T-helper 1 cell (primary cell): ENCODE results near the gene INPP5A.

ENCODE experiments used
- DNase-seq, 5 donors: peaks; one replicate each; pipeline ENCODE4 v3.0.0-alpha.2; 2012 to 2020

Gene INPP5A

DNA sequence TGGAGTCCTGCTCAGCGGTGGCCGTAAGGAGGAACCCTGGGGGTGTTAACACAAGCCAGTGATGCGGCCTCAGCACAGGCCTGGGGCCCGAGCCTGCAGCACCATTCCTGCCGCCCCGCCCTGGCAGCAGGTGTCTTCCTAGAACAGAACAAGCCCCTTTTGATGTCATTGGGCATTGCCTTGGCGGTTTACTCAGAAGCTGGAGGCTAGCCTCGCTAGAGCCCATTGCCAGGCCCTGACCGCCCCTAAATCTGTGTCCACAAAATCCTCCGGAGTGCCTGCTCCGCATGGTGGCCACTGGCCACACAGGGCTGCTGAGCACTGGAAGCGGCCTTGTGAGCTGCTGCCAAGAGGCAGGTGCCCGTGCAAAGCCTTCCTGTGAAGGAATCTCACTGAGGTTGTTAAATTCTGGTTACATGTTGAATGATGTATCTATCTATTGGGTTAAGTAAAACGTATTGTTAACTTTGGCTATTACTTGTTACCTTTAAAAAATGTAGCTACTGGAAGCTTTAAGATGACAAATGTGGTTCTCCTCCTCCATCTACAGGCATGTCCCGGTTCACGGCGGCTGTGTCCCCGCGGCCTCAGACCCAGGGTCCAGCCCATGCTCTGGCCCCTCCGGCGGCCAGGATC lies 1.2 kb upstream of the INPP5A start:
- no peak for DNase-seq

DNA sequence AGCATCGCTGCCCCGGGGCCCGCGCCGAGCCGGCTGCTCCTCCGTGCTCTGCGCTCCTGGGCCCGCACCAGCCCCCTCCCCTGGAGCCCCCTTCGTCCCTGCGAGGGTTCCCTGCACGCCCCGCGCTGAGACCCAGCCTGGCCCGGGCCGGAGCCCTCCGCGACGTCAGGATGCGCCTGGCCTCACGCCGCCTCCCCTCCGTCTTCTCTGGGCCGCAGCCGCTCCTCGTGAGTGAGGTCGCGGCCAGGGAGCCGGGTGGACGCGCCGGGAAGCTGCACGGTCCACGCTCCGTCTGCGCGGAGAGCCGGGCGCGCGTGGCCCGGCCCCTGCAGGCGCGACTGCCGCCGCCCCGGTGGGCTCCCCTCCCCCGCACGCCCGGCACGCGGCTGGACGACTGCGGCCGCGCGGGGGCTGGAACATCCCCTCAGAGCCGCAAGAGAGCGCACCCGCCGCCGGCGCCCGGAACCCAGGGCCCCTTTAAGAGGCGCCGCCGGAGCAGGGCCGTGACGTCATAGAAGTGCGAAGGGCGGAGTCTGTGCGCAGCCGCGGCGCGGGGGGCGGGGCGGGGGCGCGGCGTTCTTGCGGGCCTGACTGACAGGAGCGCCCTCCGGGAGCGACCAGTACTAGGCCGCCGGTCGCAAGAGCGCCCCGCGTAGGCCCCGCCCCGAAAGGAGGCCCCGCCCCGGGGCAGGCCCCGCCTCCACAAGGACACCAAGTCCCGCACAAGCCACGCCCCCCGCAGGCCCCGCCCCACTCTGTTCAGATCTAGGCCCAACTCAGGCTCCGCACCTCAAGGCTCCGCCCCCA lies 507 bp upstream of the INPP5A start:
- peak; percentile 100 for DNase-seq

DNA sequence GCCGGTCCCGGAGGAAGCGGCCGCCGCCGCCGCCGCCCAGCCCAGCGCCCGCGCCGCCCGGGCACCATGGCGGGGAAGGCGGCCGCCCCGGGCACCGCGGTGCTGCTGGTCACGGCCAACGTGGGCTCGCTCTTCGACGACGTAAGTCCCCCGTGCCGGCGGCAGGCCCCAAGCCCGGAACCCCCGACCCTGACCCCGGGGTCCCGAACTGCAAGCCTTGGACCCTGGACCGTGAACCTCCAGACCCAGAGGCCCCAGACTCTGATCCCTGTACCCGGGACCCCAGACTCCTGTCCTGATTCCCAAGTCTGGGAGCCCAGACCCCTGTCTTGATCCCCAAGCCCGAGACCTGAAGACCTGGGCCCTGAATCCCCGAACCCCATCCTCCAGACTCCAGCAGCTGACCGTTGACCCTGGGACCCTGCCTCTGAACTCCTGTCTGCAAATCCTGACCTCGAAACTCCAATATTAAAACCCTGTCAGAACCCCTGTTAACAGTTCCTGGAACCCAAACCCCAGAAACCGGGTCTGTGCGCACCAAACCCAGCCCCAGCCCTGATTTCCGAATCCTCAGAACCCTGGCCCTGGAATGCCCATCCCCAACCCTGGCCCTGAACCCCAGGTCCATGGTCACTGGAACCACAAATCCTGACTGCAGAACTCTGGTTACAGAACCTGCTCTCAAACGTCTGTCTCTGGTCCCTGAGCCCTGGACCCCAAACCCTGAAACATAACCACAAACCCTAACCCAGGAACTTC lies 623 bp downstream of the INPP5A start:
- no peak for DNase-seq

DNA sequence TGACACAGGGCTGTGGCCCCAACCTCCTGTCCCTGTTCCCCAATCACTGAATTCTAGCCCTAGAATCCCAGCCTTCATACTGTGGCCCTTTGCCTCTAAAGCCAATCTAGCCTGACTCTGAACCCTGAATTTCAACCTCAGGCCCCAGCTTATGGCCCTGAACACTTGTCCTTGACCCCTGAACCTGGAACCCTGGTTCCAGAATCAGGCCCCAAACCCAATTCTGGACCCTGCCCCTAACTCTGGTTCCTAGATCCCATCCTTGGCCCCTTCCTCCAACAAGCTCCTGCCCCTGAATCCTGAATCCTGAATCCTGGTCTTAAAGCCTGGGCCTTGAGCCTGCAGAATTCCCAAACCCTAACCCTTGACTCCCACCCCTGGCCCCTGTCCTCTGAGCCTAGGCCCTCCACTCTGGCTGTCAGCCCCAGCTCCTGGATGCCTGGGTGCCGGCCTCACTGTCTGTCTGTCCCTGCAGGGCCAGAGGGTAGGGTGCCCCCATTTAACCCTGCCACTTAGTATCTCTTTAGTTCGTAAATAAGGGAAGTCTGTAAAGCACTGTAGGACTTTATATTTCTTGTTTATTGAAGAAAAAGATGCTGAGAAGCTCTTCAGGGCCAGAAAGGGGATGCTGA lies 1.3 kb downstream of the INPP5A start:
- no peak for DNase-seq

DNA sequence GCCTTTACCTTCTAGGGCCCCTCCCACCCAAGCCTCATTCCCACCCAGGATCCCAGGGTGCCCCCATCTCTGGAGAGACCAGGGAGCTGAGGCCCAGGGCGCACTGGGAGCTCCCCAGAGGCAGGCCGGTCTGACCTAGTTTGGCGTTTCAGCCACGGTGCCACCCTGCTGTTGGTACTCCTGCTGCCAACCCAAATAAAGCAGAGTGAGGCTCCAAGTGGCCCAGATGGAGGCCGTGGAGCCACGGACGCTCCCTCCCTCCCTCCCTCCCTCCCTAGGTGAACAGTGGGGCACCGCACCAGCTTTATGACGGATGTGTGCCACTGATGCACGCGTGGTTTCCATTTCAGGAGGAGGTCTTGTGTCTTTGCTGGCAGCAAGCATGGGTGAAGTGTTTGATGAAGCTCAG lies 1.8 kb downstream of the INPP5A start:
- DNase-seq, result peak in 3 of 5 donors; percentile 24 to 61 (median 33)

DNA sequence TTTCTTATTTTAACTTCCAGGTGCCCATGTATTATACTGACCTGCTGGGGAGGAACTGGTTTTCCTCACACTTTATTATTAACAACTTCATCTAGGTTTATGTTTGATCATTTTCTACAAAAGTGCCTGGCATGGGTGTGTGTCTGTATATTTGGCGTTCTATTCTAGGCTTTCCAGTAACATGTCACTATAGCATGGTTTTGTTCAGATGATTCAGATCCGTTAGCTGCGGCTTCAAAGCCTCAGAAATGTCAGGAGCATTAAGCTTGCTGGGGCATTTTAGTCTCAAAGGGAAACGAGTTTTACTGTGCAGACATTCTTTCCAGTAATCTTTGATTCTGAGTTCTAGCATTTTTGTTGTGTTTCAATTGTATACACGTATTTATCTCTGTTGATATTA lies 2.3 kb downstream of the INPP5A start:
- peak in 1 of 5 donors; percentile 62 for DNase-seq

DNA sequence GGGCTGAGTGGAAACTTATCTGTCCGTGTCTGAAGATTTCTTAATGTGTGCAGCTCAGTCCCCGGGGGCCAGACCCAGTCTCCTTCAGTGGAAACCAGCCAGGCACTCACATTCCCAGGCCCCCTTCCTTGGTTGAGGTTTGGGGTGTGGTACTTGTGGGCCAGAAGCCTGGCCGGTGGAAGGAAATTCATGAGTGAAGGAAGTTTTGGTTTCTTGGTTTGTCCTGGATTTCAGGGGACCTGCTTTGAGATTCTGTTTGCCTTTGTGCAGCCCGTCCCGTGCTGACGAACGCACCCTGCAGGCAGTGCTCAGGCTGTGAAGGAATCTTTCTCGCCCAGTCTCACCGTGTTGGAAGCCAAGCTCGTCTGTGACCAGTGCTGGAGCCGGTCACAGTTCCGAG lies 2.9 kb downstream of the INPP5A start:
- no peak for DNase-seq

DNA sequence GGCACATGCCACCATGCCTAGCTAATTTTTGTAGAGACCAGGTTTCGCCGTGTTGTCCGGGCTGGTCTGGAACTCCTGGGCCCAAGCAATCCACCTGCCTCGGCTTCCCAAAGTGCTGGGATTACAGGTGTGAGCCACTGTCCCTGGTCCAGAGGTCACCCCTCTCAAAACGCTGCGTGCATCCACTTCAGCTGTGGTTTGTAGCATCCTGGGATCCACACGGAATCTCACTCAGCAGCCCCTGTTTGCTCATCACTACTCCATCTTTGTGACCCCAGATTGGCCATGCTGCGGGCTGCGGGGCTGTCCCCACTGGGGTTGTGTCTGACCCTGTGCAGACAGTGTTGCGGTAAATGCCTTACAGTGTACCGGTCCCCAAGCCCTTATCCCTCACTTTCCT lies 3.5 kb downstream of the INPP5A start:
- no peak for DNase-seq

DNA sequence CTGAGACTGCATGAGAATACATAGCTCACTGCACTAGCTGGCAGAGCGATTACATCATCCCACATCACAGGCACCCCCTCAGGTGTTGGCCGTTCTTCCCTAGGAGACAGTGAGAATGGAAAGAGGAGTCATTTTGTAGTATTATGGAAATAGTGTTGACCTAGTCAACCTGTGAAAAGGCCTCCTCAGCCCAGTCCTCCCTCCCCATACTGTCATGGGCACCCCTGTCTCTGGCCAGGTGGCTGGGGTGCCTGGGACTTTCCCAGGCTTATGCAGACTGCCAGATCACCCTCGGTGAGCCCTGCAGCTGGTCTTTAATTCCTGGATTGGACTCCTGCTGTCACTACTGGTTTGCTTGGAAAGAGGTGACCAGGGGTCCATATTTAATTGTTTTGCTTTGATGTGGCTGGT lies 4.0 kb downstream of the INPP5A start:
- DNase-seq, result no peak

DNA sequence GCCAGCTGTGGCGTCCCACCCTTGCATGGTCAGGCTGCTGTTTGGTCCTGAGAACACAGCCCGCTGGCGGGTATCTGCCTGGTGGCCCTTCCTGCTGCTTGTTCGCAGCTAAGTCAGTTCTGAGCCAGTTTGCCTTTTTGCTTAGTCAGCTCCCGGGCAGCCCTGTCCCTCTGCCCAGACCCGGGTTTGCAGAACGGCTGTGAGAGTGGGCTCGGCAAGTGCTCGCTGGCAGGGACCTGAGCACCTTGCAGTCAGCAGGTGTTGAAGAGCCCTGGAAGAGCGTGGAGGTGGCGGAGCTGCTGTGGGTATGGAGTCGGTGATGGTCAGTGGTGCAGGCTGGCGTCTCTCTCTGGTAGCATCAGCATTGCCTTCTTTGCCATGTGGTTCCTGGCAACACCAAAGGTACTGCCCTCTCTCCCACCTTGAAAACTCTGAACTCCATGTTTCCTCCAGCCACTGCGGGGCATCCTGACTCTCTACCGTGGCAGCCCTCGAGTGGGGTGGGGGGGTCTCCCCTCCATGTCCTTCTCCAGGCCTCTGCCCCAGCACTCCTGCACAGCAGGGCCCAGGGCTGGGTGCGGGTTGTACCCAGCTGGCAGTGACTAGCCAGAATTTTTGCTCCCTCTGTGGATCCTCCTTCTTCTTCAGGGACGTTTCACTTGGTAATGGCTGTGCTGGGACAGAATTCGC lies 4.6 kb downstream of the INPP5A start:
- DNase-seq, result no peak

DNA sequence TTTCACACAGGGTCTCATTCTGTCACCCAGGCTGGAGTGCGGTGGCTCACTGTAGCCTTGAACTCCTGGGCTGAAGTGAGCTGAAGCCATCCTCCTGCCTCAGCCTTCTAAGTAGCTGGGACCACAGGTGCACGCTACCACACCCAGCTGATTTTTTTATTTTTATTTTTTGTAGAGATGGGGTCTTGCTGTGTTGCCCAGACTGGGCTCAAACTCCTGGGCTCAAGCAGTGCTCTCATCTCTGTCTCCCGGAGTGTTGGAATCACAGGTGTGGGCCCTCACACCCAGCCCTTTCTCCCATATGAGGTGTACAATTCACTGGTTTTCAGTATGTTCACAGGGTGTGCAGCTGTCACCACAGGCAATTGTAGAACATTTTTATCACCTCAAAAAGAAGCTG lies 5.2 kb downstream of the INPP5A start:
- no peak for DNase-seq

DNA sequence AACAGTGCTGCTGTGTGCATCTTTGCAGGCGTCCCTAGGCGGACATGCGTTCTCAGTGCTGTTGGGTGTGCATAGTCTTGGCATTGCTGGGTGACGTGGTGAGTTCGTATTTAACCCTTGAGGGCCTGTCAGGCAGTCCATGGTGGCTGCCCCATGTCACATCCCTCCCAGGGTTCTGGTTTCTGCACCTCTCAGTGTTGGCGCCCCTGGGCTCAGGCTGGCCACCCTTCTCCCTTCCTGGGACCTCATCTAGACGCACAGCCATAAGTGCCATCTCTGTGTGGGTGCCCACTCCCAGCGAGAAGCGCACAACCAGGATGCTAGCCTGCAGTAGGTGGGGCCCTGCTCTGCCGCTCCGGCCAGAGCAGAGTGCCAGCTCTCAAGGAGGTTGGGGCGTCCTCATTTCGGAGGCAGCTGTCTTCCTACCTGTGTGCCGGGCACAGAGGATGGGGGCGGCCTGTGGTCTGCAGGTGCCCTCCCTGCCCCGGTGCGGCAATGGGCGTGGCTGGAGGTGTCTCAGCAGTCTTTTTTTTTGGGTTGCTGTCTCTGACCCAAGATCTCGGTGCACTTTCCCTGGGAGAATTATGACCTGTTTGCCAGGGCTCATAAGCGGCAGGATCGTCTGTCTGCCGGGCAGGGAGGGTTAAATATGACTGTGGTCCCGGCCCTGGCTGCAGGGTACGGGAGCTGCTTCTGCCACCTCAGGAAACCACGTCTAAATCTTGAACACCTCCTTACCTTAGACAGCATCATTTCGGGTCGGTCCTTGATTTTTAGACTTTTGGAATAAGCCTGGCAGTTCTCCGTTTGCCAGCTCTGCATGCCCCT lies 6.5 kb downstream of the INPP5A start:
- DNase-seq, result no peak

DNA sequence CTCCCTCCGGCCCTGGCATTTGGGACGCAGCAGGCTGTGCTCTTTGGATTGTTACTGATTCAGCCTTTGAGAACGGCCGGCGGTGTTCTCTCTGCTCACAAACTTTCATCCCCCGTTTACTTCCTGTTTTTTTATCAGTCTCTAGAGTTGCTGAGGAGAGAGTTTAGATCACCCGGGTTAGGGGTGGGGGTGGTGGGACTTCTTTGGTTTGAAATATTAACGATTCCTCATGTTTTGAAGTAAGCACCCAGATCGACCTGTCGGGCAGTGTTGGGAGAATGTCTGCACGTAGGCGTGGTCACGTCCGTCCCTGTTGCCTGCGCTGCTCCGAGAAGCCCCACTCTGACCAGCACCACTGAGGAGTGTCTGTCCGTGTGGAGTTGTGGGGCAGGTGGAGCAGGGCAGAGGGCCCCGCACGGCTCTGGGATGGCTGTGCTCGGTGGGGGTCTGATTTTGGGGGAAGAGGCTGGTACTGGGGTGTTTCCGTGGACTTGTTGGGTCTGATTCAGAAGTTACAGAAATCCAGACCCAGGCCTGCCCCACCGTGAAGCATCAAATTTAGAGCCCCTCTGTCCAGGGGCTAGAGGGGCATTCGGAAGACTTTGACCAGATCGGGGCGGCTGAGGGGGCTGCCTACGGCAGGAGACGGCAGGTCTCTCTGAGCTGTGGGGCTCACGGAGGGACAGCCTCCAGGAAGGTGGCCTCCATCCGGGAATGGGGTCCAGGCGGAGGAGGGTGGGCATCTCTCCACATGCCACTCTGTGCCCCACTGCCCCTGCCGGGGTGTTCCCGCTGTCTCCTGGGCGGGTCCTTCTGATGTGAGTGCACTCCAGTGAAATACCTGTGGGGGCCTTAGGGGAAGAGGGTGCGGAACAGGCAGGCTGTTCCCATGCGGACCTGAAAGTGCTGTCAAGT lies 7.4 kb downstream of the INPP5A start:
- no peak for DNase-seq

DNA sequence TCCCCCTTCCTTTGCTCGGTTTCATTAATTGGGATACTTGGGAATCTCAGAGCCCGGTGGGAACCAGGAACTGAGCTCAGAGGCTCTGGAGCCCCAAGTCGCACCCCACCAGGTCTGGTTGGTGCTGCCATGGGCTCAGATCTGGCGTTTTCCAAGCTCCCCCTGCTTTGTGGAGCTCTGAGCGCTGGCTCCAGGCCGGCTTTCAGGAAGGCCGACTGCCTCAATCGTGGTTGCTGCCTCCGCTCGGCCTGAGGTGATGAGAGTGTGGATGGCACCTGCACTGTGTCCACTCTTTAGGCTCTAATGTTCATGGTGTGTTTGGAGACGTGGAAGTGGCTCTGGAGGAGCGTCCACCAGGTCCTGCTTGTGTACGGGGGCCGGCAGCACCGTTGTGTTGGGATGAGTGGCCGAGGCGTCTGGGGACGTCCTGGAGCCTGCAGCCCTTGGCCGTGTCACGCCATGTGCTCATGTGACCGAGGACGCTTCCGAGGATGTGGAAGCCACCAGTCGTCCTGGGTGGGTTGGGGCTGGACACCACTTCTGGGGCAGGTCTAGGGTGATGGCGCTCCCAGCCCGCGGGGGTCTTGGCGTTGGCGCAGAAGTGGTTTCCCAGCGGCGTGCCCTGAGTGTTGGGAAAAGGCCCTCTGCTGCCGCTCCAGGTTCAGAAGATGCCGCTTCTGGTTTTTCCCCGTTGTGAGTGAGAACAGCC lies 8.2 kb downstream of the INPP5A start:
- no peak for DNase-seq

DNA sequence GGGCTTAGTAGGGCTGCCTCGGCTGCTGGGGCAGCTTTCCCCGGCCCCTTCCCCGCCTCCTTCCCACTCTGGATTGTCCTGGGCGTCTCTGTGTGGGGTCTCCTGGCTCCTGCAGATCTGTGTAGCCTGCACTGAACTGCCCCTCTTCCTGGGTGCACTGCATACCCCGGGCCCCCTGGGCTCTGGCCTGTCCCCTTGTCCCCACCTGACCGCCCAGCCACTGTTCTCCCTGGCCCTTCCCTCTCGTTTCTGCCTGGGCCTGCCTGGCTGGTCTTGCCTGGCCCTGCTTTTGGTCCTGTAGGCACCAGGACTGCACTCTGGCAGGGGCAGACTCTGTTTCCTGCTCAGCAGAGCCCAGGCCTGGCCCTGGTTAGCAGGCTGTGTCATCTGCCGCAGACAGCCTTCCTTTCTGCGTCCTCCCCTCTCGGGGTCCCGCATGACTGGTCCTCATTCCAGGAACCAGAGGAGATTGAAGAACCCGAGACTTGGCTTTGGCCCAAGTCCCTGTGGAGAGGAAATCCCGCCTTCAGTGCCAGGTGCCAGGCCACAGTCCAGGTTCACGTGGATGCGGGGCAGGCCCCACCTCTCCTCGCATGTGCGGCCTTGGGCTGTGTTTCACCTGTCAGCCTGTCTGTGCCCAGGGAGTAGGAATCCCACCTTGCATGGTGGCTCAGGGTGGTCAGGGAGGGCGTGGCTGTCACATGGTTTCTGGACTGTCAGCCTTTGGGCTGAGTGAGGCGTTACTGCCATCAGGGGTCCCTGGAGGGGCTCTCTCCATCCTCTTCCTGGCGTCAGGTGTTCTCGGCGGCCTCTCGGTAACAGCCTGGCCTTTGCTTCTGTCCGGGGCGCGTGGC lies 9.2 kb downstream of the INPP5A start:
- no peak for DNase-seq

DNA sequence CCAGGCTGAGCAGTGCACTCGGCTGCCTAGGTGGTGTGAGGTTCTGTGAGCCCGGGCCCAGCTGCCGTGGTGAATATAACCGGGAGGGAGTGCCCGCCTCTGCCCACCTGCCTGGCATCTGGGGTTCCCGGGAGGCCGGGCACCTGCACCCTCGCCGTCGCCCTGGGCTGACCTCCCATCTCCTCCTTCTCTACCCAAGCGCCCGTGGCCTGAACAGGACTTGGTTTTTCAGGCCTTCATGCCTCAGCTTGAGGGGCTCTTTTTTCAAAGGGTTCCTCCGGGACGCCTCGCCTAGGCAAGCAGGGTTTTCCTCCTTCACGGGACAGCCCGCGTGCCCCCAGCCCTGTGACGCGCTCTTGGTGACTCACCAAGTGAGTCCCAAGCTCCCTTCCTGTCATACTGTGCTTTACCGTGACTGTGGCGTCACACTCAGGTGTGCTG lies 9.9 kb downstream of the INPP5A start:
- no peak for DNase-seq

DNA sequence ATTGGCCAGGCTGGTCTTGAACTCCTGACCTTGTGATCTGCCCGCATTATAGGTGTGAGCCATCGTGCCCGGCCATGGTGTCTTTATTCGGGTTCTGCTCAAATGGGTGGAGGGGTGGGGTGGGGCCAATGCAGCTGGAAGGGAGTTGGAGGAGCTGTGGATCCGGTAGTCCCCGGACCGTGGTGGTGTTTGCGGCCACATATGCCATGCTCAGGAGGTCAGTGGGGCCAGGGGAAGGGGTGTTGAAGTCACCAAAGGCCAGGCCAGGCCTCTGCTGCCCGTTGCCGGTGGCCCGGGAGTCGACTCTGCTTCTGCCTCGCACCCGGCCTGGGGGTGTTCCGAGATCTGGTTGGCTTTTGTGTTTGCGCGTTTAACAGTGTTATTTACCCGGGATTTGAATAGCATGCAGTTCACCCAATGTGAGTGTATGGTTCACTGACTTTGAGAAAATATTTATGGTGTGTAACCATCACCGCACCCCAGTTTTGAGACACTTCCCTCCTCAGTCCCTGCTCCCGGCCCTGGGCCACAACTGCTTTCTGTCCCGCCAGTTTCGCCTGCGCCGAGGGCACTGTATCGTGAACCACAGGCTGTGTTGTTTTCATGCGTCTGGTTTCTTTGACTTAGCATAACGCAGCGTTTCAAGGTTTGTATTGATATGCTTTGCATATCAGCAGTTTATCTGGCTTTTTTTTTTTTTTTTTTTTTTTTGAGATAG lies 10.7 kb downstream of the INPP5A start:
- DNase-seq, result no peak

DNA sequence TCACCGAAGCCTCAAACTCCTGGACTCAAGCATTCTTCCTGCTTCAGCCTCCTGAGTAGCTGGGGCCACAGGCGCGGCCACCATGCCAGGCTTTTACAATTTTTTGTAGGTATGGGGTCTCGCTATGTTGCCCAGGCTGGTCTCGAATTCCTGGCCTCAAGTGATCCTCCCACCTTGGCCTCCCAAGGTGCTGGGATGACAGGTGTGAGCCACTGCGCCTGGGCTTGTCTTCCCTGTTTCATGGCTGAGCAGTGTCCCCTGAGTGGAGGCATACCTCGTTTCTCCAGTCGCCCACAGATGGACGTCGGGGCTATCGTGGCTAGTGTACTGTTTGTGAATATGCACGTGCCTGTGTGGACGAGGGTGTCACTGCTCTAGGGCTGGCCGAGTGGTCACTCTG lies 11.3 kb downstream of the INPP5A start:
- DNase-seq, result no peak
